SKM-1 treated with dmso at 0.1 percent for 144 hours (cell line): ENCODE measurements around the gene SART1.
"Not testable (repeated sequence)": the region's sequence is repeated elsewhere in the genome, so short reads cannot be mapped to it uniquely, and the experiment has no call there.

ENCODE experiments used
- DNase-seq: peaks from one replicate; lab custom pipeline; 2025; ENCODE audit not compliant: unreplicated experiment; lab: John Stamatoyannopoulos, UW

The SART1 gene

DNA sequence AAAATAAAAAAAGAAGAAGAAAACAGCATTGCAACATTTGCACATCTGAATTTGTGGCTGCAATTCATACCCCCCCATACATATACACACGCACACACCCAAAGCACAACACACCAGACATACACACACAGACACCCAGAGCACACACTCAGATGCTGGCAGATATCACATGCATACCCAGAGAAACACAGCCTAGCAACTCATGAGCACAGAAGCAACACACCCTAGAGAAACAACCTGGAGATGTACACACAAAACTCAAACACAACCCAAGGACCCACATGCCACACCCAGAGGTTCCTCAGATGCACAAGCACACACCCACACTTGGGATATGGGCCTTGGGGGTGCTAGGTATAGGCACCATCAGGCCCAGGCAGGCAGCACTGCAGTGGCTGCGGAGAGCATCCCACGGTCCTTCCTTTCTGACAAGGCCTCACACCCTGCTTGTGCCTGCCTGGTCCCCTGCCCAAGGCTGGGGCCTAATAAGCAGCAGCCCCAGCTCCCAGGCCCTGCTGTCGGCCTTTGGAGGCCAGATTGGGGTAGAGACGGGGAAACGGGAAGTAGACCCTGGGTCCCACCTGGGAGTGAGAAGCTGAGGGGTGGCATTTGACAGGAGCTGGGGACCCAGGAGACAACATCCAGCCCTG lies 53.4 kb downstream of the SART1 start:
- DNase-seq = no peak

GRCh38 chr11:66015454-66015881 lies 53.9 kb downstream of the SART1 start:
- no peak for DNase-seq

- no peak for DNase-seq
Observed at GRCh38 chr11:66015936-66016792, 54.6 kb downstream of the SART1 start.

DNA sequence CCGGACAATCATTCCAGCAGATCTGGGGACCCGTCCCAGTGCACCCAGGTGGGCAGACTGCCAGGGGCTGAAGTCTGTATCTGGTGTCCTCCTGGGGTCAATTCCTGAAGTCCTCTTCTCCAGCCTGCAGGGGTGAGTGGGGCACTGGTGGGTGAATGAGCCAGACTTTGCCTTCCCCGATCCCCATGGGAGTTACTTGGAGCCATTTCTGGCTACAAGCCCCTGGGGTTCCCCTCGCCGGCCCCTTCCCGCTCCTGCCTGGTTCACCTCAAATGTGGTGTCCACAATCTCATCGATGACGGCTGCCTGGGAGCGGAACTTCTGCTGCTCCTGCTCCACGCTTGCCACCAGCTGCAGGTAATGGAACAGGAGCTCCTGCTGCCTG lies 55.3 kb downstream of the SART1 start:
- DNase-seq = no peak

GRCh38 chr11:66017321-66017720 lies 55.8 kb downstream of the SART1 start:
- DNase-seq = no peak

- DNase-seq = no peak
Observed at GRCh38 chr11:66020212-66020611, 58.7 kb downstream of the SART1 start.

DNA sequence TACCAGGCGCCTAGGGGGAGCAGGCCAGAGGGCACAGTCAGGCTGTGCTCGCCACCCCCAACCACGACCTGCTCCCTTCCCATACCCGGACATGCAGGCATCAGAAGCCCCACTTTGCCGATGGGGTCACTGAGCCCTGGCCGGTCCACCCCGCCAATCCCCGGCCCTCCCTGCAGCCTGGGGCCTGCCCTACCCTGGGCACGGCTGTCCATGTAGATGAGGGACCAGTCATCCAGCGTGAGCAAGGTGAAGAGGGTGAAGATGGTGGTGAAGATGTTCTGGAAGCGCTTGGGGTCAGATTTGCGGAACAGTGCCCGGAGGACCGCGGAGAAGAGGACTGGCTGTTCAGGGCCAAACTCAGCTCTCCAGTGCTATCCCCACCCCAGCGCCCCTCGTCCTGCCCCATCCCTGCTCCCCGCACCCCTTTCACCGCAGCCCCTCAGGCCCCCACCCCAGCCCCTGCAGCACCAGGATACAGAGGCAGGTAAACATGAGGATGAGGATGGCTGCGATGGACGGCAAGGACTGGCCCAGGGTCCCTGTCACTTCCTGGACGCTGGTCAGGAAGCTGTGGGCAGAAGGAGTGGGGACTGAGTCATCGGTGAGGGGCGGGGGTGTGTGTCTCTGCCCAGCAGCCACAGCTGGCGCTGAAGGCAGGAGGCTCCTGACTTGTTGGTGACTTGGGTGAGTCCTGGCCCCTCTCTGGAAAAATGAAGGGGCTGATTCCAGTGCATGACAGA lies 59.3 kb downstream of the SART1 start:
- DNase-seq = peak; percentile 61

- peak; percentile 60 for DNase-seq
Observed at GRCh38 chr11:66022401-66023185, 61.1 kb downstream of the SART1 start.

- DNase-seq = not testable (repeated sequence)
Observed at GRCh38 chr11:66023186-66023440, 61.6 kb downstream of the SART1 start.

- DNase-seq = no peak
Observed at GRCh38 chr11:66026017-66026529, 64.5 kb downstream of the SART1 start, which contains the start of gene CATSPER1. Gene CATSPER1 (minus strand): TSS chr11:66026479. CDS start chr11:66026379, 100 bp downstream.
